Measurements from ENCODE around the gene FNTB.

The FNTB gene

GRCh38 chr14:64986648-64987437 lies at the start of gene FNTB:
TSS of gene FNTB (plus strand) at chr14:64986895. CDS start at chr14:64986954, 59 bp downstream.
- peak; percentile 97 for DNase-seq

- DNase-seq, result no peak
These were observed 49.4 kb upstream of the FNTB start for GRCh38 chr14:64937171-64937820.

GRCh38 chr14:64937821-64938193 lies 48.9 kb upstream of the FNTB start:
- DNase-seq, result no peak

- DNase-seq, result no peak
These were observed 47.5 kb upstream of the FNTB start for GRCh38 chr14:64938972-64939816.

GRCh38 chr14:64939817-64940190 lies 46.9 kb upstream of the FNTB start:
- no peak for DNase-seq

- no peak for DNase-seq
These were observed 46.3 kb upstream of the FNTB start for GRCh38 chr14:64940336-64940910.

- DNase-seq, result no peak
These were observed 44.1 kb upstream of the FNTB start, which contains the start of gene GPX2 for GRCh38 chr14:64942531-64943111. TSS of gene GPX2 (minus strand) at chr14:64942745. CDS start at chr14:64942726, 19 bp downstream.

- DNase-seq, result peak; percentile 7
These were observed 43.1 kb upstream of the FNTB start for GRCh38 chr14:64943556-64943955.

GRCh38 chr14:64944041-64944440 lies 42.7 kb upstream of the FNTB start:
- no peak for DNase-seq

- DNase-seq, result no peak
These were observed 41.8 kb upstream of the FNTB start for GRCh38 chr14:64944861-64945260.

- DNase-seq, result no peak
These were observed 41.1 kb upstream of the FNTB start for GRCh38 chr14:64945431-64946178.

GRCh38 chr14:64946310-64947045 lies 40.2 kb upstream of the FNTB start:
- no peak for DNase-seq

GRCh38 chr14:64947710-64948611 lies 38.7 kb upstream of the FNTB start:
- DNase-seq, result no peak

GRCh38 chr14:64948612-64949210 lies 38.0 kb upstream of the FNTB start:
- no peak for DNase-seq

- no peak for DNase-seq
These were observed 35.8 kb upstream of the FNTB start for GRCh38 chr14:64950889-64951288.

- no peak for DNase-seq
These were observed 35.4 kb upstream of the FNTB start for GRCh38 chr14:64951291-64951690.

GRCh38 chr14:64951724-64952123 lies 35.0 kb upstream of the FNTB start:
- DNase-seq, result no peak

GRCh38 chr14:64952598-64953309 lies 33.9 kb upstream of the FNTB start:
- no peak for DNase-seq

- DNase-seq, result no peak
These were observed 33.4 kb upstream of the FNTB start for GRCh38 chr14:64953310-64953654.
